Heart right ventricle (tissue), 16 donors: ENCODE data around the gene NUDT8. TPM values are rescaled to one million over a fixed set of nuclear protein-coding genes. Genes with fewer than 3 reads are reported as not detected.
"Not testable (repeated sequence)": the region's sequence is repeated elsewhere in the genome, so short reads cannot be mapped to it uniquely, and the experiment has no call there.

Source experiments
- ATAC-seq, 8 donors: fragments of 200-7000 bp; cut with Tn5 transposase; one replicate each; pipeline ENCODE4 v1.9.1; 2020; ENCODE audit warnings: mild to moderate bottlenecking in 8 of 8, moderate library complexity in 8 of 8, moderate number of reproducible peaks in 1 of 8
- DNase-seq, 2 donors: peaks; one replicate each; pipeline ENCODE4 v3.0.0-alpha.2; 2020
- H3K27ac ChIP-seq, 10 donors: fragments of 200-600 bp; sonication (generic) in 2 of 10; one replicate each; pipeline versions ENCODE4 v1.5.0 to v1.8.0; 2020 to 2022; ENCODE audit warnings: mild to moderate bottlenecking in 3 of 10
- H3K27me3 ChIP-seq, 7 donors: fragments of 200-600 bp; one replicate each; pipeline ENCODE4 v1.8.0; 2021 to 2022; ENCODE audit warnings: mild to moderate bottlenecking in 2 of 7
- H3K36me3 ChIP-seq, 9 donors: fragments of 200-600 bp; sonication (generic) in 1 of 9; one replicate each; pipeline versions ENCODE4 v1.5.0 to v1.8.0; 2020 to 2022; ENCODE audit warnings: mild to moderate bottlenecking in 2 of 9
- H3K4me1 ChIP-seq, 9 donors: fragments of 200-600 bp; sonication (generic) in 1 of 9; one replicate each; pipeline versions ENCODE4 v1.5.0 to v1.8.0; 2020 to 2022; ENCODE audit warnings: mild to moderate bottlenecking in 4 of 9
- H3K4me3 ChIP-seq, 10 donors: fragments of 200-600 bp; sonication (generic) in 2 of 10; one replicate each; pipeline versions ENCODE4 v1.5.0 to v1.8.0; 2020 to 2022; ENCODE audit warnings: mild to moderate bottlenecking in 7 of 10, moderate library complexity in 2 of 10
- H3K9me3 ChIP-seq, 11 donors: fragments of 200-600 bp in 10 of 11; sonication (generic) in 2 of 11; one replicate each; pipeline versions ENCODE4 v1.5.0 to v1.8.0; 2013 to 2022; ENCODE audit warnings: mild to moderate bottlenecking in 2 of 11, control low read depth in 1 of 11, moderate library complexity in 1 of 11
- WGBS, 2 donors: extraction: QIAGEN DNeasy Blood & Tissue Kit; methylation state at CpG; one replicate each; pipeline ENCODE4 v1.1.7; 2013; ENCODE audit warnings: inconsistent platforms in 1 of 2; 5-methylcytosine and 5-hydroxymethylcytosine counted together
- intact Hi-C, 10 donors: fragments of 100-400 bp; cut with DNase I; formaldehyde crosslinking; loops; one replicate each; pipeline versions ENCODE4 v1.11.1 to v1.14.2; 2022
- polyA plus RNA-seq, 2 donors: library from polyadenylated mRNA; stranded (reverse); fragments of 200-250 nt; gene quantifications; one replicate each; pipeline ENCODE4 v1.2.3, GENCODE V29; 2013
- total RNA-seq, 10 donors: library from RNA; stranded (reverse); fragmentation: NEBNext Ultra II Directional in 3 of 10; extraction: Animal tissue kit (Norgen Biotek cat#: 25700) in 3 of 10; gene quantifications; one replicate each; pipeline versions ENCODE4 v1.2.1 to v1.2.4, GENCODE V29; 2021 to 2023
- TF ChIP-seq, protein P1 (sequence below), 9 donors: fragments of 200-600 bp; sonication (generic) in 2 of 9; IDR thresholded peaks; one replicate each; pipeline versions ENCODE4 v1.5.0 to v1.8.0; 2021 to 2022; ENCODE audit warnings: antibody characterized with exemption in 9 of 9, mild to moderate bottlenecking in 5 of 9, moderate library complexity in 1 of 9
- donor health status: Arrhythmogenic right ventricular cardiomyopathy.
- donor health status: ischemic (EF 13 %, LVEDD 7.1; RV severe dilation, severe dysfunction).
- donor health status: healthy with polysubstance abuse.
- donor health status: DM: no; HTN: yes; CAD: no.
- donor health status: DM: no; HTN: no; CAD: no.
- donor health status: ischemic (EF 25% LVEDD 6.9; RV normal size, moderate dysfunction).
- donor health status: ischemic (EF 25% LVEDD 5.7; RV mildly dilated, moderate dysfunction).
- donor health status: healthy.
- donor health status: DM: yes; HTN: yes; CAD: no.
- donor health status: Ischemic cardiomyopathy.
- donor health status: ischemic (EF 35%, LVEDD 5.7; RV mildly dilated, moderate dysfunction).
- donor health status: nonischemic (EF 11% LVEDD 7.7; RV severe dilation, severe dysfunction).
- donor health status: DM: yes; HTN: yes; CAD: no.
- donor health status: PGD.
- donor health status: ischemic (EF 29% LVEDD 5.4; RV normal size, mild dysfunction).
- donor health status: nonischemic (EF 23%, LVEDD 6.1; RV moderate dilation, normal function).

The NUDT8 gene
- total and polyA plus RNA-seq, 12 donors, result 40.5 to 107 (median 51.7) TPM

DNA sequence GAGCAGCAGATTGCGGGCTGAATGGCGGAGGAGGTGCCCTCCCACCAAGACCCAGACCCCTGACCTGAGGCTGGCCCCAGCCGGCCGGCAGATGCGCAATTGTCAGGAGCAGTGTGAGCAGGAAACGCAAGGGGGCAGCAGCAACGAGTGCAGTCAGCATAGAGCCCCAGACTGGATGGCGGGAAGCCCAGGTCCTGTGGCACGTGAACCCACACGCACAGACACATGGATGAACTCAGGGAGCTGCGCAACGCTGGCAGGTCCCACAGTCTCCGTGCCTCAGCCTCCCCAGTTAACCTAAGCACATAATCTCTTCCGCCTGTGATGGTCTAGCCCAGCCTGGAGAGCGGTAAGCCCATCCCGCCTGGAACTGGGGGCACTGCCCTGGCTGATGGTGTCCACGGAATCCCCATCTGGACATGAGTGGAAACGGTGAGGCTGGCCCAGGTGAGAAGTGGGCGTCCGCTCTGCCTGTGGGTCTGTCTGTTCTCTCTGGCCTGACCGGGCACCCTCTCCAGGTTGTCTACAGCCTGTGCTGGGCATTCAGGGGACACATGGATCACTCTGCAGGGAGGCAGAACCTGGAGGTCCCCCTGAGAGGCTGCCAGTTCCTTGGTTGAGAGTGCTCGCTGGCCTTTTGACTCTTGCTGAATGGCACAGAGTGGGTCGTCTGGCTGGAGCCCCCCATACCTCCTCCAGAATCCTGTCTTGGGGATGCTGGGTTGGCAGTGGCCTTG, 10.5 kb upstream of the NUDT8 start:
- intact Hi-C loops, result loop anchor here in 1 of 10 donors (10.0 kb wide), 1 partner anchor 155 kb away; no protein-coding TSS in a partner anchor
- peak; percentile 27 to 74 (median 59) for ATAC-seq
- H3K9me3 ChIP-seq, result peaks cover 0 to 7% (median 0%) of the 10 kb centered on the region in 11 donors
- H3K27ac ChIP-seq, result no peak overlapping the region
- no peaks in the 10 kb centered on the region for H3K4me1 ChIP-seq
- DNase-seq, result peak; percentile 48 to 50
- TF ChIP-seq, protein P1, sequence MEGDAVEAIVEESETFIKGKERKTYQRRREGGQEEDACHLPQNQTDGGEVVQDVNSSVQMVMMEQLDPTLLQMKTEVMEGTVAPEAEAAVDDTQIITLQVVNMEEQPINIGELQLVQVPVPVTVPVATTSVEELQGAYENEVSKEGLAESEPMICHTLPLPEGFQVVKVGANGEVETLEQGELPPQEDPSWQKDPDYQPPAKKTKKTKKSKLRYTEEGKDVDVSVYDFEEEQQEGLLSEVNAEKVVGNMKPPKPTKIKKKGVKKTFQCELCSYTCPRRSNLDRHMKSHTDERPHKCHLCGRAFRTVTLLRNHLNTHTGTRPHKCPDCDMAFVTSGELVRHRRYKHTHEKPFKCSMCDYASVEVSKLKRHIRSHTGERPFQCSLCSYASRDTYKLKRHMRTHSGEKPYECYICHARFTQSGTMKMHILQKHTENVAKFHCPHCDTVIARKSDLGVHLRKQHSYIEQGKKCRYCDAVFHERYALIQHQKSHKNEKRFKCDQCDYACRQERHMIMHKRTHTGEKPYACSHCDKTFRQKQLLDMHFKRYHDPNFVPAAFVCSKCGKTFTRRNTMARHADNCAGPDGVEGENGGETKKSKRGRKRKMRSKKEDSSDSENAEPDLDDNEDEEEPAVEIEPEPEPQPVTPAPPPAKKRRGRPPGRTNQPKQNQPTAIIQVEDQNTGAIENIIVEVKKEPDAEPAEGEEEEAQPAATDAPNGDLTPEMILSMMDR (IDR thresholded peaks at IDR 0.05), result peak; percentile 14 to 69 (median 61)
- no peaks in the 10 kb centered on the region for H3K36me3 ChIP-seq
- H3K27me3 ChIP-seq, result peaks cover 0 to 27% (median 17%) of the 10 kb centered on the region in 7 donors
- 44 to 53% methylated on average over 23 of the region's 23 CpGs for WGBS, 2 donors
- no peak overlapping the region for H3K4me3 ChIP-seq

GRCh38 chr11:67639438-67639859, 9.7 kb upstream of the NUDT8 start, which contains the start of gene TBX10:
Gene TBX10 (minus strand): TSS chr11:67639763. CDS start chr11:67639472, 291 bp downstream.
- no peak within 1 kb of the TSS for H3K4me3 ChIP-seq
- no peaks in the 10 kb centered on the region for H3K36me3 ChIP-seq
- DNase-seq, result no peak
- H3K4me1 ChIP-seq, result no peaks in the 10 kb centered on the region
- WGBS, 2 donors, result 75 to 87% methylated on average over 18 of the region's 18 CpGs
- no peak within 1 kb of the TSS for H3K27ac ChIP-seq
- H3K27me3 ChIP-seq, result peaks cover 0 to 27% (median 17%) of the 10 kb centered on the region in 7 donors
- peaks cover 0 to 7% (median 0%) of the 10 kb centered on the region in 11 donors for H3K9me3 ChIP-seq
- TF ChIP-seq, protein P1 (IDR thresholded peaks at IDR 0.05), result no peak
- no peak for ATAC-seq
- intact Hi-C loops, result loop anchor here in 1 of 10 donors (10.0 kb wide), 1 partner anchor 165 kb away; no protein-coding TSS in a partner anchor

DNA sequence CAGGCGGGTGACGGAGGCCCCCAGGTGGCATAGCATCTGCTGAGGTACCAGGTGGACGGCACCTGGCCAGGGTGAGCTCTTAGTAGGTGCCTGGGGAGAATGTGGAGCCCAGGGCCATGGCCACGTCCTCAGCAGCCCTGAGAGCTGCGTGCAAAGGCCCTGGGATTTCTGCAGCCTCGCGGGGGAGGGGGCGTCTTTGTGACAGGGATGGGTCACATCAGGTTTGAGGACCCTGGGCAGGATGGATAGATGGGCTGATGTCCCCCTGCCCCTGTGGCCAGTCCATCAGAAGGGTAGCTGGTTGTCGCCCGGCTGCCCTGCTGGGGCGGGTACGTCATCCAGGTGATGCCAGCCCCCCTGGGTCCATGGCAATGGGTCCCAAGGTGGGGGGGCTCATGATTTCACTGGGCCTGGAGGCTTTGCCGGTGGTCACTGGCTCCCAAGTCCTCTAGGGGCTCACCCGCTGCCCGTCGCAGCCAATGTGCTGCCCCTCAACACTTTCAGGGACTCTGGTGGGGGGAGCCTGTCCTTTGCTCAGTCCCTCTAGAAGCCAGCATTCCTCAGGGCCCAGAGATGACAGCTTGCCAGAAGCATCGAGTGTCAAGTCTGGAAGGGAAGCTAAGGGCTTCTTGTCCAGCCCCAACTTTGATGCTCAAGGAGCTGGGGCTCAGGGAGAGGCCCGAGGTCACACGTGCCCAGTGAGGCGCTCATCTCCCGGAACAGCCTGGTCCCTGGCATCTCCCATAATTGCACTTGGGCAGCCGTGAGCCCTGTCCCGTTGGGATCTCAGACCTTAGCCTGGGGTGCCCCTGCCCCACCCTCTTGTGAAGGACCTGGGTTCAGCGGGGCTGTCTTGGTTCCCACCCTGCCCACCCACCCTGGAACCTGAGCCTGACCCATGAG, 9.0 kb upstream of the NUDT8 start:
- no peak overlapping the region for H3K4me3 ChIP-seq
- ATAC-seq (no peak), DNase-seq (no peak)
- no peak overlapping the region for H3K27ac ChIP-seq
- no peaks in the 10 kb centered on the region for H3K4me1 ChIP-seq
- 85% methylated on average over 24 of the region's 24 CpGs for WGBS, 2 donors
- peaks cover 0 to 2% (median 0%) of the 10 kb centered on the region in 11 donors for H3K9me3 ChIP-seq
- H3K27me3 ChIP-seq, result peaks cover 0 to 27% (median 17%) of the 10 kb centered on the region in 7 donors
- TF ChIP-seq, protein P1 (IDR thresholded peaks at IDR 0.05), result no peak
- no peaks in the 10 kb centered on the region for H3K36me3 ChIP-seq
- intact Hi-C loops, result loop anchor here in 1 of 10 donors (10.0 kb wide), 1 partner anchor 166 kb away; no protein-coding TSS in a partner anchor

GRCh38 chr11:67637441-67637840, 7.7 kb upstream of the NUDT8 start:
- 81 to 90% methylated on average over 3 of the region's 3 CpGs for WGBS, 2 donors
- not testable (repeated sequence) for ATAC-seq, H3K36me3 ChIP-seq, H3K27ac ChIP-seq, DNase-seq, H3K9me3 ChIP-seq, H3K4me3 ChIP-seq, H3K4me1 ChIP-seq
- H3K27me3 ChIP-seq, result peaks cover 0 to 27% (median 17%) of the 10 kb centered on the region in 7 donors
- intact Hi-C loops, result loop anchor here in 1 of 10 donors (10.0 kb wide), 1 partner anchor 167 kb away; no protein-coding TSS in a partner anchor
